ENCODE measurements around the gene GRSF1.
"Not testable (repeated sequence)": the region's sequence is repeated elsewhere in the genome, so short reads cannot be mapped to it uniquely, and the experiment has no call there.

GRSF1 gene

DNA sequence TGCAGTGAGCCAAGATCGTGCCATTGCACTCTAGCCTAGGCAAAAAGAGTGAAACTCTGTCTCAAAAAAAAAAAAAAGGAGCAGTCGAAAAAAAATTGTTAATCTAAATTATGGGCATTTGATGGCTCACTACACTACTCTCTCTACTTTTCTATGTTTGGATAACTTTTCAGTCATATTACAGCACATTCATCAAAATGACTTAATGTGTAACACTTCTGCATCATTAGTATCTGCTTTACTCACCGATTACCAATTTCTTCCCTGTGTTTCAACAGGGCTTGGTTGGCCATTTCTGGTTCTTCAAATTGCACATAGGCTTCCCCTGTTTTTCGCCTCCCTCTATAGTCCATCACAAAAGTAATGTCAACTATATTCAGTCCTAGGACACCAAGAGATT is 8.4 kb downstream of the GRSF1 start:
- no peak for DNase-seq

DNA sequence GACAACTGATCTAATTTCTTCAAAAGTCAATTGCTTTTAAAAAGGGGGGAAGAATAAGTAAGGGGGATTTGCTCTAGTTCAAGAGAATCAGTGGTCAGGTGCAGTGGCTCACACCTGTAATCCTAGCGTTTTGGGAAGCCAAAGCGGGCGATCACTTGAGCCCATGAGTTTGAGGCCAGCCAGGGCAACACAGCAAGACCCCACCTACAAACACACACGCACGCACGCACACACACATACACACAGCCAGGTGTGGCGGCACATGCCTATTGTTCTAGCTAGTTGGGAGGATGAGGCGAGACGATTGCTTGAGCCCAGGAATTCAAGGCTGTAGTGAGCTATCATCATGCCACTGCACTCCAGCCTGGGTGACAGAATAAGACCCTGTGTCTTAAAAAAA is 9.6 kb downstream of the GRSF1 start:
- no peak for DNase-seq

DNA sequence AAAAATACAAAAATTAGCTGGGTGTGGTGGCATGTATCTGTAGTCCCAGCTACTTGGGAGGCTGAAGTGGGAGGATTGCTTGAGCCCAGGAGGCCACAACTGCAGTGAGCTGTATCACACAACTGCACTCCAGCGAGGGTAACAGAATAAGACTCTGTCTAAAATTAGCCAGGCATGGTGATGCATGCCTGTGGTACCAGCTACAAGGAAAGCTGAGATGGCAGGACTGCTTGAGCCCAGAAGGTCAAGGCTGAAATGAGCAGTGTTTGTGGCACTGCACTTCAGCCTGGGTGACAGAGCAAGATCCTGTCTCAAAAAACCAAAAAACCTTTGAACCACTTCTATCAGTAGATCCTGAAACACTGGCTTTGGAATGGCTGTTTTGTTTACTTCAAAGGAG is 10.2 kb downstream of the GRSF1 start:
- DNase-seq: no peak

DNA sequence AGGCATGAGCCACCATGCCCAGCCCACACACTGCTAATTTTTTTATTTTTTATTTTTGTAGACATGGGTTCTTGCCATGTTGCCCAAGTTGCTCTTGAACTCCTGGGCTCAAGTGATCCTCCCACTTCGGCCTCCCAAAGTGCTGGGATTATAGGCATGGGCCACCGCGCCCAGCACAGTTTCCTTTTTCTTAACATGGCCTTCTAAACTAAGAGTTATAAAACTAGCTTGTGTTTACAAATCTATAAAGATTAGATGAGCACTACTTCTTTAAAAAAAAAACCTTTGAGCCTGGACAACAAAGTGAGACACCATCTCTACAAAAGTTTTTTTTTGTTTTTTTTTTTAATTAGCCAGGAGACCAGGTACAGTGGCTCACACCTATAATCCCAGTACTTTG is 10.7 kb downstream of the GRSF1 start:
- no peak for DNase-seq

DNA sequence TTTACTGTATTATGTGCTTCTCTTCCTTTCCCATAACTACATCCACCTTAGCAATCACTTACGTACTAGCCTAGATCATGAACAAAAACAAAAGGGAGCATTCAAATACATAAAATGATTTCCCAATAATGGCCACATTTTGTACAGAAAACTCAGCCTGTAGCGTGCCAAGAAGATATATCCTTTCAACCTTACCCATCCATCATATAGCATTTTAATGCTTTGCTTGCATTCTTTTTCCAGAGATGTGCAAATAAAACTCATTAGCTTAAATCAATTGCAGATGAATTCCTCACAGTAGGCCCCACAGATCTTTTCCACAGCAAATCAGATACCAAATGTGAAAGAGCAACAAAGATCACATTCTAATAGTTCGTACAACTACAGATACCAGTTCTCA is 20.8 kb downstream of the GRSF1 start:
- DNase-seq: no peak

DNA sequence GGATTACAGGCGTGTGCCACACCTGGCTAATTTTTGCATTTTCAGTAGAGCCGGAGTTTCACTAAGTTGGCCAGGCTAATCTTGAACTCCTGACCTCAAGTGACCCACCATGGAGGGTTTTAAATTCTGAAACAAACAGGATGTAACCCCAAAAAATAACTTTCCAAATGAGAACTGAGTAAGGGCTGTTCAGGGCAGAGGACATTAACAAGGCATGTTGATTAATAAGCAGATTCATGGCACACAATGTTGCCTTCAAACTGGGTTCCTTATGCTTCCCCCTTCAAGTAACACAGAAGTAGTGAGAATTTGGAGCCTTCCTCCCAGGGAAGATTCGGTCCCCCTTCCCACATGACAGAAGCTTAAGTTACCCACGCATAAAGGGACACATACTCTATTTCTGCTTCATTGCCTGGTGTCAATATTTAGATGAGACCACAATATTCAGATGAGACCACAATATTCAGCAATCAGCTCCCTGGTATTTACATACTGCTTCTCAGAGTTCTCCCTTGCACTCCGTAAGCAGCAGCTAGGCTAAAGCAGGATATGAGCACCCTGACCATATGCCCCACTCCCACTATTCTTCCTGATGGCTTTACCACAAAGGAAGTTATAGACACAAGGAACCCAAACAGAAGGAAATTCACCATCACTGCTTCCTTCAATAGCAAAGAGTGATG is 21.4 kb downstream of the GRSF1 start:
- no peak for DNase-seq

DNA sequence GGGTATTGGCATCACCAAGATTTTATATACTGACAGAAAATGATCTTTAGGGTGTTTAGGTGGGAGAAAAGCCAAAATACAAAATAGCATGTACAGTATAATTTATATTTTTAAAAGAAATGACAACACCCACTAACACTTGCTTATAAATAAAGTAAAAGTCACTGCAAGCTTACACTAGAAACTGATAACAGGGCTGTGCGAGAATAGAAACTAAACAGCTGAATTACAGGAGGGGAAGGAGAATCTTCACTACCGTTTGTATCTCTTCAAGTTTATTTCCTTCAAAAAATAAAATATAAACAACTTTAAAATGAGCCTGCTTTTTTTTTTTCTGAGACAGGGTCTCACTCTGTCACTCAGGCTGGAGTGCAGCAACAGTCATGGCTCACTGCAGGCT is 22.8 kb downstream of the GRSF1 start:
- no peak for DNase-seq

DNA sequence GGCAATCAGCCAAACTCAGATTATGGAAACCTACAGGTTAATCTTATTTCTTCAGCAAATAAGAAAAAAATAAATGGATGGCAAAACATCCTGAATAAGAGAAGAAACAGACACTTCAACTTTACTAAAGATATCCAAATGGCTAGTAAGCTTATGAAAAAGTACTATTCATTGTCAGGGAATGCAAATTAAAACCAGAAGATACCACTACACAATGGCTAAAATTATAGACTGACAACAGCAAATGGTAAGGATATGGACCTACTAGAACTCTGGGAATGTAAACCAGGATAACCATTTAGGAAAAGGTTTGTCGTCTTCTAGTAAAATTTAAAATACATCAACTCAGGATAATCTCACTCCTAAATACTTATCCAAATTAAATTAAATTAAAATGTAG is 24.3 kb downstream of the GRSF1 start:
- no peak for DNase-seq

DNA sequence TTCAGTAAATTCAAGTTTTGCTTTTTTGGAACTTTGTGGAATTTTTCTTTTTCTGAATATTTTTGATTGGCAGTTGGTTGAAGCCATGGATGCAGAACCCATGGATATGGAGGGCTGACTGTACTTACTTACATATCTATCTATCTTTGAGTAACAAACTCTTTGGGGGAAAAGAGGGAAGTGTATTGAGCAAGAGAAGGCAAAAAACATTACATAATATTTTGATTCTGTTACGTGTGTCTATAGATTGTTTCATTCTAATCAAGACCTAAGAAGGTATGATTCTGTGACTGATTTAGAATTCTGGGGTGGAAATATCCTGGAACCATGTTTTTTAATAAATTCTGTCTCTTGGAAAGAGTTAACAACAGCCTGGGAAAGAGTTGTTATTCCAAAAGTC is 31.5 kb downstream of the GRSF1 start:
- DNase-seq: no peak

DNA sequence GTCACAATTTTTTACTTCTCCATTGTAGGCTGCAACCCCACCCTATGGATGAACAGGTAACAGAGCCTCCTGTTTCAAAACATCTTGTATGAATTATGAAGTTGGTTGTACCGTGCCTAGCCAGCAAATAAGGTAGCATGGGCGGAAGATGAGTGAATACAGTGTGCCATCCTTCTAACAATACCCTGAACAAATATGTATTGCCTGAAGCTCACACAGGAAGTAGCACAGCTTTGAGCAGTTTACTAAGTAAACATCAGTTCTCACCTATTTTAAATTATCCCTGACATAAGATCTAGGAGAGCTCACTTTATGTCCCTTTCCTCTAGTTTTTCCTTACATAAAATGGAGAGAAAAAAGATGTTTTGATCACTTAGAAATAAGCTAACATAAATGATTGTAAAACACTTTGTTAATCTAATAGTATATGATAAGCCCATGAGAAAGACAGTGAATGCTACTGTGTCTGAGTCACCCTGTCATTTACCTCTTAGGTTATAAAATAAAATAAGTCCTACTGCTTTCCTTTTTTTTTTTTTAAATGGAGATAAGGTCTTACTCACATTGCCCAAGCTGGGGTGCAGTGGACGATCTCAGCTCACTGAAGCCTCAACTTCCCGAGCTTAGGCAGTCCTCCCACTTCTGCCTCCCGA is 36.6 kb downstream of the GRSF1 start:
- no peak for DNase-seq

DNA sequence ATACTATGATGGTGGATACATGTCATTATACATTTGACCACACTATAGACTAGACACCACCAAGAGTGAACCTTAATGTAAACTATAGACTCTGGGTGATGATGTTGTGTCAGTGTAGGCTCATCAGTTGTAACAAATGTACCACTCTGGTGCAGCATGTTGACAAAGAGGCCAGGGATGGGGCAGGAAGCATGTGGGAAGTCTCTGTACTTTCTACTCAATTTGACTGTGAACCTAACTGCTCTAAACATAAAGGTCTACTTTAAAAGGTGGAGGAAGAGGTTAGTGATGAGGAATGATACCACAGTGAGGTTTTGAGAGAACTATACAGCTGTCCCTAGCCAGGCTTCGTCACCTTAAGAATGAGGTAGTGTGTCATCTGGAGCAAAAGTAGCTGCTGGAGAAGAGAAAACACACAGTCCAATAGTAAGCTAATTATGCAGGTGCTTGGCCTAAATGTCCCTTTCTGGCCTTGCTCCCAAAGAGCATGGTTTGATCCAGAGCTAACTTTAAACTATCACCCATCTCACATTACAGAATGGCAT is 38.4 kb downstream of the GRSF1 start:
- DNase-seq: no peak

DNA sequence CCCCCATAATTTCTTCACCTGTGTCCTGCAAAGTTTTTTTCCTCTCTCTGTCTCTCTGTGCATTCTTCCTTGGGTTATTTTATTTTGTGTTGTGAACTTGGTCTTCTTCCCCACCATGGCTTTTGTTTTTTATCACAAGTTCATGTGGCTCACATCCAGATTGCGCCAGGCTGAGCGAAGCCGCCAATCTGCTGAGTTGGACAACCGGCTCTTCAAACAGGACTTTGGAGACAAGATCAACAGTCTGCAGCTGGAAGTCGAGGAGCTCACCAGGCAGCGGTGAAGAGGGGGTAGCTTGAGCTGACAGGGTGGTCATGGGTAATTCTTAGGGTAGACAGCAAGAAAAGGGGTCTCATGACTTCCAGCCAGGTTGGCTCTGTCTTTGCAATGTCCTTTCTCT is 46.1 kb downstream of the GRSF1 start:
- no peak for DNase-seq

DNA sequence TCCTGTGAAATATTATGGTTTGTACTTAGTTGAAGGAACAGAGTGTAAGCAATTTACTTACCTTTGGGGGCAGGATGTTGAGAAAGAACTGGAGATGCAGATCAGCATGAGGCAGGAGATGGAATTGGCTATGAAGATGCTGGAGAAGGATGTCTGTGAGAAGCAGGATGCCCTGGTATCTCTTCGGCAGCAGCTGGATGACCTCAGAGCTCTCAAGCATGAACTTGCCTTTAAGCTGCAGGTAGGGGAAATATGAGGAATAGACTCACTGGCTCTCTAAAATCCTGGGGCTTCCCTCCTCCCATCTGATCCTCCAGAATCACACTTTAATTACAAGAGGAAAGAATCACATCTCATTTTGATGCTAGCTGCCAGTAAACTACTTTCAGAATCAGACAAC is 51.0 kb downstream of the GRSF1 start:
- DNase-seq: no peak

DNA sequence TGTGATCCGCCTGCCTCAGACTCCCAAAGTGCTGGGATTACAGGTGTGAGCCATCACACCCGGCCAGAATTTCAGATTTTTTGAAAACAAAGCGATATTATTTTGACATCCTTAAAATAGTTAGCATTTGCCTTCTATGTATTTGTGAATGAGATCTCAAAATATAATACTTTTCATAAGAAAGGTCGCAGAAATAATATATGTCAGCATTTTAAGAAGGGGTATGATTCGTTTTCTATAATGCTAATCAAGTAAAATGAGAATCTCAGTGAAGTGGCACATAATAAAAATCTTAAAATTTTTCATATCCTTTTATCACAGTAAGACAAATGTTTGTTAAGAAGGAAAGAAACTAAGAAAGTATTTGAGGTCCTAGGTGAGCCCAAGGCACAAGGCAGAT is 52.2 kb downstream of the GRSF1 start:
- no peak for DNase-seq

DNA sequence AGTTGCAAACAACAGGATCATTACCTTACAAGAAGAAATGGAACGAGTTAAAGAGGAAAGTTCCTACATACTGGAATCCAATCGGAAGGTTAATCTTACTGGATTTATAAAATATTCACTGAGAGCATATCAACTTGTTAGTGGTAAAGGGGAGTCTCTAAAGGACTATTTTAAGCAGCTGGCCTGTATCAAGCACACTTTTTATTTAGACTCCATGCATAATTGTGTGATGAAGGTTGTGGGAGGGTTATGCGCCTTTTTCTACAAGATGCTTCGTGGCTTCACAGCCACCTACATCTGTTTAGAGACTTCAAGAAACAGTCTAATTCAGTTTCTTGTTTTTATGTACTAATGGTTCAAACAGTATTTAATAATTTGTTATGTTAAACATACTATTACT is 56.6 kb downstream of the GRSF1 start:
- no peak for DNase-seq

DNA sequence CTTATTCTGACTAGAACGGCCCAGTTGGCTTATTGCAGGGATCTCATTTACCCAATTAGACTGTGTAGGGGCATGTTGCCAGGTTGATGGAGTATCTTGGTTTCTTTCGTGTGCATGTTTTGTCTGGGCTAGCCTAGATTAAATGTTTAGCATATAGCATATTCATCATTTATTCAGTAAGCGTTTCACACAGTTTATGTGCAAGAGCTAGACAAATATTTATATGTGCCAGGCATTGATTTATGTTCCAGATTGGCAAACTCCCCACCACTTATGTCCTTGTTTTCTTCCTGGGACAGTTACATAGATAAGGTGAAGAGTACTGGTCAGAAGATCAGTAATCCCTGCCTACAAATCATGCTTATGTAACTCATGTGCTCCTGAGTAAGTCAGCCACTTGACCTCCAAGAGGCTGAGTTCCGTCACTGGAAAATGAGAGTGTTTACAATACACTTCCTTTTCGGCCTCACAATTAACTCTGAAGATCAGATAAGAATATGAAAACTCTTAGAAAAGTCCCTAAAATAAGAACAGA is 60.7 kb downstream of the GRSF1 start:
- no peak for DNase-seq

DNA sequence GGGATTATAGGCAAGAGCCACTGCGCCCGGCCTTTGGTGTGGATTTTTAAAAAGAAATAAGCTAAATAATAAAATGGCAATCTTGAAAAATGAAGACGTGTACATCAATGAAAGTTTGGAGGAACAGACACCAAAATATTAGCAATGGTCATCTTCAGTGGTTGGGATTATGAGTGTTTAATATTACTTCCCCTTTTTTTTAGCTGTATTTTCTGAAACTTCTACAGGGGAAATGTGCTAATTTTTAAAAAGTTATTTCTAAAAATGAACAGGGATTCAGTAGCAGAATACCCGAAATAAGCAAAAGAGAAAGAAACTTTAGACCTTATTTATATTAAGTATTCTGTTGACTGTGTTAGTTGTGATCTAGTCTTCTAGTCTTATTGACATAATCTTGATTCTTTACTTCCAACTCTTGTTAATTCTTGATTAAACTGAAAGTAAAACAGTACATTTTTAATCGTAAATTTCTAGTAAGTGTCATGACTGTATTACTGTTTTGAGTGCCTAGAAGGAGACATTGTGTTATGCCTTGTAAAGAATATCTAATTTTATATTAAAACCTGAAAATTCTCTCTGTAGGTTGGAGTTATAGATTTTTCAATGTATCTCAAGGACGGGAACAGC is 66.6 kb downstream of the GRSF1 start:
- DNase-seq: no peak

DNA sequence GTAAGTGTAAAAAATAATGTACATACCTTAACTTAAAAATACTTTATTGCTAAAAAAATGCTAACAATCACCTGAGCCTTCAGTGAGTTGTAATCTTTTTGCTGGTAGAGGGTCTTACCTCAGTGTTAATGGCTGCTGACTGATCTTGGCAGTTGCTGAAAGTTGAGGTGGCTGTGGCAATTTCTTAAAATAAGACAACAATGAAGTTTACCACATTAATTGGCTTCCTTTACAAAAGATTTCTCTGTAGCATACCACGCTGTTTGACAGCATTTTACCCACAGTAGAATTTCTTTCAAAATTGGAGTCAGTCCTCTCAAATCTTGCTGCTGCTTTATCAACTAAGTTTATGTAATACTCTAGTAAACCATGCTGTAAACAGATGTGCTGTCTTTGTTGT is 70.3 kb downstream of the GRSF1 start:
- DNase-seq: not testable (repeated sequence)

DNA sequence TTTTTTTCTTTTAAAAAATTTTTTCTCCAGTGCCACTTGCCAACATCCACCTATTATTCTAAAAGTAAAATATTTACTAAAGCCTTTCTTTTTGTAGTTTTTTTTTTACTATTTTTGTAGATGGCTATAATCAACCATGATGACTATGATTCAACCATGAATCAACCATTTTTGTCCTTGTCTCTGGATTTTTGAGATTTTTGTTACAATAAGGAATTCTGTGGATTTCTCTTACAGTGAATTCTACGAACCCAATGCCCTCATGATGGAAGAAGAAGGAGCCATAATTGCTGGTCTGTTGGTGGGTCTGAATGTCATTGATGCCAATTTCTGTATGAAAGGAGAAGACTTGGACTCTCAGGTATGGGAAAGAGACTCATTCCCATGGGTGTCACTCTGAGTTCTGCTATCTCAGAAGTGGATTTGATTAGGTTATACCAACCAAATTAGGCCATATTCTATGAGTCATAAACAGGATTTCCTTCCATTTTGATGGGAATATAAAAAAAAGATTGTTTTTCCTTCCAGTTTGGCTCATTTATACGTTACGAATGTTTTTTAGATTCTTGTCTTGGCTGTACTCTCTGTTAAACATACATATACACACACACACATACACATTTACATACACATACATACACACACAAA is 71.3 kb downstream of the GRSF1 start:
- no peak for DNase-seq
